ENCODE data around the gene RASEF. TPM values are rescaled to one million over a fixed set of nuclear protein-coding genes. Genes with fewer than 3 reads are reported as not detected.

RASEF gene
- polyA plus RNA-seq, 4 donors, result 1.5 to 8.8 (median 8.0) TPM

- no peak for DNase-seq (ENCODE audit: low read depth in 4 of 4, low spot score in 3 of 4)
Observed at GRCh38 chr9:83059417-83059816, 3.5 kb downstream of the RASEF start.

GRCh38 chr9:83056911-83057310, 6.0 kb downstream of the RASEF start:
- DNase-seq (ENCODE audit: low read depth in 4 of 4, low spot score in 3 of 4), result no peak

DNA sequence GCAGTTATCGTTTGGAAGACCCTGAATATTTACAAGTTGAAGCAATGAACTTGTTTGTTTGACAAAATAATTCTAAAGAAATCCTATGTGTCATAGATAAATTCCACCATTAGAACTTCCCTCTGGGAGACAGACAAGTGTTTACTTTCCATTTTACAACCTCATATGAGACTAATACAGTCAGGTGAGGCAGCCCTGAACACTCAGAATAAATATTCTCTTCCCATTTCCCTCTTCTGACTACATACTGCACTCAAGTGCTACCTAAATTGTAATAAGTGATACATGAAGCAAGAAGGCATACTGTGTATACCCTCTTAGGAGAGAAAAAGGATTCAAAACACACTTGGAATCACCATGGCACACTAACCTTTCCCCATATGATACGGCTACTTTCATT, 6.8 kb downstream of the RASEF start:
- no peak for DNase-seq (ENCODE audit: low read depth in 4 of 4, low spot score in 3 of 4)

DNA sequence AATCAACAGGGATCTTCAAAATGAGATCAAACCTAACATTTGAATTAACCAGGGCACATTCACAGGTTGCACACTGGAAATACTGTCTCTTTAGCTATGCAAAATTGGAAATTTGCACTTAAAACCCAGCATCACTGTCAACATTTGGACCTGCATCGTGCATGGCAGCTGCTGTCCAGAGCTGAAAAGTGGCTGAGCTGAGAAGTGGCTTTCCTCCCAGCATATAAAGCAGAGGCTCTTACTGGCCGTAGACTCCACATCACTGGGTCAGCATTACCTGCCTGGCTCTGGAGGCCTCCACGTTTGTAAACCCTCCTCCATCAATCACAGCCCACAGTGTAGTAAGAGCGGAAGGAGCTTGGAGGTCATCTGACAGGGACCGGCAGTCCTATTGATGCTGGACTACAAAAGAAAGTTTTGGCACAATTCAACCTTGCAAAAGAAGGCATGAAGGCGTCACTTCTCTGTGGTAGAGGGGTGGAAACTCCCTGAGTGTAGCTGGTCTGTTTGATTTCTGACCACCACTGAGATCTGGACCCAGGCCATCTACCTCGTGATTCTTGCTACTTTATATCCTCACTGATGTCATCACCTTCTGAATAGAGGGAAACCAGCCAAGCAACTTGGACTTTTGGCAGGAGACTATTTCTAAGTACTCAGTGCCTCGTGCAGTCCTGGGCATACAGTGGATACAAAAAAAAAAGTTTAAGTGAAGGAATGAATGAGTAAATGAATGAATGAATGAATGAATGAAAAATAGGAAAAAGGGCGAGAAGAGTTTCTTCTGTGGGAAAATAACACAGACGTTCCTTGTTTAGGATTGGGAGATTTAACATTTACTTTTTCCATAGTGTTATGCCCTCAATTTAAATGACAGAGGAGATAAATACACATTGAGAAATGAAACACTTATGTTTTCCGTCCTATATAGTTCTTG, 14.8 kb downstream of the RASEF start:
- DNase-seq (ENCODE audit: low read depth in 4 of 4, low spot score in 3 of 4), result no peak

DNA sequence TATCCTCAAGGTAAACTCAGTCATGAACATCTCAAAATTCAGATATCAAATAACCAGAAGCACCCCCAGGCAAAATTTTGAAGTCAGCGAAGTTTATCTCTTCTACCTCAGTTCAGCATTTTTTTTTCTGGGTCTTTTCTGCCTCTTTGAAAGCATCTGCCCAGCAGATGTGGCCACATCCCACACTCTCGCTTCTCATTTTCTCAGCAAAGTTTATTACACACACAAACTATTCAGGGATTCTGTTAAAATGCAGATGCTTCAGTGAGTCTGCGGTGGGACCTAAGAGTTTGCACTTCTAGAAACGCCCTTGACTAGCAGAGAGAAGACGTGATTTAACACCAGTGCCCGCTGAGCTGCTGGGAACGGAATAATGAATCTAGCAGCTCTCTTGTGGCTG, 19.3 kb downstream of the RASEF start:
- DNase-seq (ENCODE audit: low read depth in 4 of 4, low spot score in 3 of 4), result no peak

DNA sequence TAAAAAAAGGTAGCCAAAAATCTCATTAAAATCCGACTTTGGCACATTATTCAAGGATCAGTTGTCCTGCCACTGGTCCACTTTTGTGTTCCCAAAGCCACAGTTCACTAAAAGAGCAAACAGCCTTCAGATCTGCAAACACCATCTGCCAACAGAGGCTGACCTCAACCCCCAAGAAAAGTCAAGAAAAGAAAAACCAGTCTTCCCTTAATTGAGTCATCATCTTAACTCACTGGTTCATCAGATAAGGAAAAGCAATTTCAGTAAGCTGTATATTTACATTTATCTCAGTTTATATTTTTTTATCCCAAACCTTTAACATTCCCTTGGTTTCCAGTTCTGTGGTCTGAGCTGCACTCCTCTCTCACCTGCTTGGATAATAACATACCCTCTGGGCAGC, 21.2 kb downstream of the RASEF start:
- no peak for DNase-seq (ENCODE audit: low read depth in 4 of 4, low spot score in 3 of 4)

- DNase-seq (ENCODE audit: low read depth in 4 of 4, low spot score in 3 of 4), result no peak
Observed at GRCh38 chr9:83039303-83039702, 23.6 kb downstream of the RASEF start.

DNA sequence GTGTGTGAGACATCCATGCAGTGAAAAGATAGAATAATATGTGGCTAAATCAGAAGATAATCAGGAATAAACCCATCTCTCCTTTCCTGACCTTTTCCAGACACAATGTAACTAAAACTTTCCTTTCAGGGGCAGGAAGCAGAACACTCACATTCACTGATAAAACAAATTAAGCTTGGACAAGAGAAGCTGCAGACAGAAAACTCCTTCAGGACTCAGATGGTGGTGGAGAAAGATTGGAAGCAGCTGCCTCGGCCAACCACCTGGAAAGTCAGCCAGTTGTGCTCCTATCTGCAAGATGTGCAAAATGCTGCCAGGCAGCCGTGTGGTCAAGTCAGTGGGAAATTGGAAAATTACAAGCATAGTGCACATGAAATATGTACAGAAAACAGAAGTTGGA, 26.9 kb downstream of the RASEF start:
- no peak for DNase-seq (ENCODE audit: low read depth in 4 of 4, low spot score in 3 of 4)

GRCh38 chr9:83035143-83035542, 27.8 kb downstream of the RASEF start:
- DNase-seq (ENCODE audit: low read depth in 4 of 4, low spot score in 3 of 4), result no peak

- no peak for DNase-seq (ENCODE audit: low read depth in 4 of 4, low spot score in 3 of 4)
Observed at GRCh38 chr9:83034587-83034986, 28.4 kb downstream of the RASEF start.

- no peak for DNase-seq (ENCODE audit: low read depth in 4 of 4, low spot score in 3 of 4)
Observed at GRCh38 chr9:83034026-83034425, 28.9 kb downstream of the RASEF start.

DNA sequence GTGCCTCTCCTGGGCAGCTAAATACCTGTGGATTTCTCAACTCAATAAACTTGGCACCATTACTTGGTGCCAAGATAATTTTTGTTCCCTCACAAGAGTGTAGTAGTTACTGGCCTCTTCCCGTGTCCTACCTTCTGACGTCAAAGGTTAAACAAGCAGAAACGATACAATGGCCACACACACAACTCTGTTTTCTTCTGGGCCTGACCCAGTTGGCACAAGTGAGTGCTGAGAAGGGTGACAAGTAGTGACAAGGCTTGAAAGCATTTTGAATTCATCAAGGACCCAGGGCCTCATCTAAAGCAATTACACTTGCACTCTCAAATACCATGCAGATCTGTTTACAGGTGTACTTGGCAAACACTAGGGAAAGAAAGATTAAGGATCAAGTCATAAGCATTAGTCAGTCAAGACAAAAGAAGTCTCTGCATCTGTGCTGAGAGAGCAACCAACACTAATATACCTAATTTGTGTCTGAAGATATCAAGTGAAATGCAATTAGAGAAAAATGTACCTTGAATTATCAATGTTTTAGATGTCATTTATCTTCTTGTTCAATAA, 30.8 kb downstream of the RASEF start:
- DNase-seq (ENCODE audit: low read depth in 4 of 4, low spot score in 3 of 4), result no peak

- DNase-seq (ENCODE audit: low read depth in 4 of 4, low spot score in 3 of 4), result no peak
Observed at GRCh38 chr9:83030391-83031107, 32.4 kb downstream of the RASEF start.

DNA sequence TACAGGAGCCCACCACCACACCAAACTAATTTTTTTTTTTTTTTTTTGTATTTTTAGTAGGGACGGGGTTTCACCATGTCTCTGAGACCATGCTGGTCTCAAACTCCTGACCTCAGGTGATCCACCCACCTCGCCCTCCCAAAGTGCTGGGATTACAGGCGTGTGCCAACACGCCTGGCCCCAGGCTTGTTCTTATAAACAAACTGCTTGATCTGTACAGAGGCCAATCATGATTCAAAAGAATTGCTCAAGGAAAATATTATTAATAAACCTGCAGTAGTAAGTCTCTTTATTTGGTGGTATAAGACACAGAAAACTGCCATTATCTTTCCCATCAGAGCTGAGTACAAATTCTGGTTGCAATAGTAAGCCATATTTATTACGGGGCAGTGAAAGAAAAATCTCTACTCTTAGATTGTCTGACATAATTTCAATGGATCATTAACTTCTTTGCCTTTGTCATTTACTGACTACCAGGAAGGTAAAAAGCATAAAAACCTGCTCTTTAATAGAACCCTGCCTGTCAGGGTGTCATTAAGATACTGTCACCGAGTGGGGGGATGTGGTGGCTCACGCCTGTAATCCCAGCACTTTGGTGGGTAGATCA, 33.3 kb downstream of the RASEF start:
- DNase-seq (ENCODE audit: low read depth in 4 of 4, low spot score in 3 of 4), result no peak

- no peak for DNase-seq (ENCODE audit: low read depth in 4 of 4, low spot score in 3 of 4)
Observed at GRCh38 chr9:83027153-83027891, 35.6 kb downstream of the RASEF start.

DNA sequence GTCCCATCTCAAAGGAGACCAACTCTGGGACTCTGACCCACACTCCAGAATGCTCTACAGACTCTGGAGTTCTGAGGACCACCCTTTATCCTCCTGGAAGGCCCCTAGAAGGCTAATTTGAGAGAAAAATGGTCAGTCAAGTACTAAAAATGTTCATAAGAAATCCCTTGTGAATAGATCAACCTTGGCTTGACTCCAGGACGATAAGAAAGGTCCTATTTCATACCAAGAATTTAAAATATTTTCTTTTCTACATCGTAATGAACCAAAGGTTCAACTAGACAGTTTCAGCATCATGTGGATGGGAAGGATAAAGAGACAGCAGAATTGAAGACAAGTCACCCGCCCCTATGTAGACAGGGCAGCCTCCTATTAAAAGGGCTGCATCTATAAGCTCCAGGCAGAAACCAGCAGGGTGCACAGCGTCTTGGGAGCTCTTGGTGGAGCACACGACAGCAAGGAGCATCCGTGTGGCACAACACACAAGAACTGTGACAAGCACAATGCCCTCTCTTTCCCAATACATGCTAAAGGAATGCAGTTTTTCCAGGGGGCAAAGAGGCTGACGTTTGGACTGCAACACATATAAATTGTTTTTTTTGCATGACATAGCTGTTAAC, 38.3 kb downstream of the RASEF start:
- DNase-seq (ENCODE audit: low read depth in 4 of 4, low spot score in 3 of 4), result no peak

GRCh38 chr9:83023151-83023550, 39.8 kb downstream of the RASEF start:
- DNase-seq (ENCODE audit: low read depth in 4 of 4, low spot score in 3 of 4), result no peak

DNA sequence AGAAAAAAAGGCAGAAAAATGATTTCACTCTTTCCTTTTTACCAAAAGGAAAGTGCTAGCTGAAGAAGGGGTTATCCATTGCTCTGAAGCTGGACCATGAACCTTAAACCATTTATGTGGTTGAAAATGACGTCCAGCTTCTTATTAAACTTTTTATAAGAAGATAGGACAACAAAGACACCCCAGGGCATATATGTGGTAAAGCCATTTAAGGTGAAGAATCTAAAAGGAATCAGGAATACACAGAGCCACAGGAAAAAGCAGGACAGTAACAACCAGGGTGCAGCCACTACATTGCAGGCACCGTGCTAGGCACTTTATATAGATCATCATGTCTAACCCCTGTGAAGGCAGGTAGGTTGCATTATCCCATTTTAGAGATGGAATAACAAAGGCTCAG, 42.1 kb downstream of the RASEF start:
- no peak for DNase-seq (ENCODE audit: low read depth in 4 of 4, low spot score in 3 of 4)

- no peak for DNase-seq (ENCODE audit: low read depth in 4 of 4, low spot score in 3 of 4)
Observed at GRCh38 chr9:83020327-83020726, 42.6 kb downstream of the RASEF start.

DNA sequence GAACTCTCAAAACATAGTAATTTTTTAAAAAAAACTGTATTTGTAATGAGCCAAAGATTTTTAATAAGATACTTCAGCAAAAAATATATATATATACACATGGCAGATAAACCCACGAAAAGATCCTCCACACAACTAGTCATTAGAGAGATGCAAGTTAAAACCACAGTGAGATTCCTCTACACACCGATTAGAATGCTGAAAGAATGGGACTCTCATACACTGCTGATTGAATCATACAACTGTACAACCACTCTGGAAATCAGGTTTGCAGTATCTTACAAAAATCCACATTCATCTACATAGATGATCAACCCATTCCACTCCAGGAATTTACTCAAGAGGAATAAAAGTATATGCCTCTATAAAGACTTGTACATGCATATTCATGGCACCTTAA, 43.7 kb downstream of the RASEF start:
- no peak for DNase-seq (ENCODE audit: low read depth in 4 of 4, low spot score in 3 of 4)
